GM23248 (cell line): ENCODE data around the gene FSTL3. TPM values are rescaled to one million over a fixed set of nuclear protein-coding genes. Genes with fewer than 3 reads are reported as not detected.

Experiments
- DNase-seq: peaks from one replicate; pipeline ENCODE4 v3.0.0-alpha.2; 2015
- H2AFZ ChIP-seq: fragments of 200-600 bp; sonication (generic); 2 replicates; pipeline ENCODE4 v1.6.1; 2016; ENCODE audit warnings: antibody characterized with exemption
- H3F3A ChIP-seq: fragments of 200-600 bp; sonication (generic); 2 replicates; pipeline ENCODE4 v1.6.1; 2016; ENCODE audit warnings: mild to moderate bottlenecking, antibody characterized with exemption, mixed run types; ENCODE audit not compliant: insufficient read depth
- H3K27ac ChIP-seq: fragments of 200-600 bp; sonication (generic); 2 replicates; pipeline ENCODE4 v1.5.1; 2016; ENCODE audit warnings: mild to moderate bottlenecking
- H3K27me3 ChIP-seq: fragments of 200-600 bp; sonication (generic); replicated peaks from 2 replicates; pipeline ENCODE4 v1.6.1; 2016; ENCODE audit warnings: mild to moderate bottlenecking; ENCODE audit not compliant: insufficient read depth
- H3K36me3 ChIP-seq: fragments of 200-600 bp; sonication (generic); 2 replicates; pipeline ENCODE4 v1.6.1; 2016; ENCODE audit warnings: low read depth, mild to moderate bottlenecking
- H3K4me1 ChIP-seq: fragments of 200-600 bp; sonication (generic); 2 replicates; pipeline ENCODE4 v1.6.1; 2016; ENCODE audit warnings: mild to moderate bottlenecking; ENCODE audit not compliant: insufficient read depth
- H3K4me2 ChIP-seq: fragments of 200-600 bp; sonication (generic); one replicate; pipeline ENCODE4 v1.6.1; 2016; ENCODE audit warnings: mild to moderate bottlenecking; ENCODE audit not compliant: unreplicated experiment
- H3K4me3 ChIP-seq: fragments of 200-600 bp; sonication (generic); 2 replicates; pipeline ENCODE4 v1.5.1; 2016; ENCODE audit warnings: mild to moderate bottlenecking
- H3K79me2 ChIP-seq: fragments of 200-600 bp; sonication (generic); 2 replicates; pipeline ENCODE4 v1.6.1; 2016; ENCODE audit warnings: mild to moderate bottlenecking; ENCODE audit not compliant: insufficient read depth
- H3K9ac ChIP-seq: fragments of 200-600 bp; sonication (generic); 2 replicates; pipeline ENCODE4 v1.6.1; 2016; ENCODE audit warnings: mild to moderate bottlenecking
- H3K9me2 ChIP-seq: fragments of 200-600 bp; sonication (generic); 2 replicates; pipeline ENCODE4 v1.6.1; 2016; ENCODE audit warnings: mixed run types, mild to moderate bottlenecking, moderate library complexity; ENCODE audit not compliant: insufficient read depth
- H3K9me3 ChIP-seq: fragments of 200-600 bp; sonication (generic); one replicate; pipeline ENCODE4 v1.6.1; 2017; ENCODE audit warnings: low read depth
- H4K20me1 ChIP-seq: fragments of 200-600 bp; sonication (generic); 2 replicates; pipeline ENCODE4 v1.6.0; 2016; ENCODE audit not compliant: insufficient read depth
- EZH2 ChIP-seq: fragments of 200-600 bp; sonication (generic); IDR thresholded peaks from 2 replicates; pipeline ENCODE4 v1.6.1; 2018; ENCODE audit warnings: antibody characterized with exemption, mild to moderate bottlenecking; ENCODE audit not compliant: insufficient read depth, poor library complexity, severe bottlenecking
- EZH2phosphoT487 ChIP-seq: fragments of 200-600 bp; sonication (generic); IDR thresholded peaks from 2 replicates; pipeline ENCODE4 v1.6.1; 2018; ENCODE audit warnings: antibody characterized with exemption, moderate library complexity, mild to moderate bottlenecking, low read depth; ENCODE audit not compliant: insufficient read depth
- WGBS, 2 experiments: methylation state at CpG; one replicate each; pipeline ENCODE4 v1.1.6; 2015 to 2017; ENCODE audit warnings: low lambda C conversion rate in 2 of 2, low coverage in 1 of 2; ENCODE audit errors: missing lambda C conversion rate in 2 of 2; 5-methylcytosine and 5-hydroxymethylcytosine counted together
- in situ Hi-C: fragments of 300-500 bp; cut with MboI; formaldehyde crosslinking; loops from 2 replicates; pipeline ENCODE4 v1.15.0; 2020
- polyA plus RNA-seq: library from polyadenylated mRNA; unstranded; fragments of >200 nt; fragmentation: Nextera tagmentation; extraction: Ambion mirVana; gene quantifications from 2 replicates; pipeline ENCODE4 v1.2.1, GENCODE V29; 2016
- total RNA-seq: library from RNA; depleted of rRNA; stranded (reverse); fragments of >200 nt; shearing (Covaris generic); gene quantifications from 2 replicates; pipeline ENCODE4 v1.2.3, GENCODE V29; 2014

The FSTL3 gene
- total and polyA plus RNA-seq, 2 experiments from 2014 or later = 41.4 to 100 TPM

GRCh38 chr19:661427-662196 is 14.6 kb upstream of the FSTL3 start:
- 7 to 9% methylated on average over 31 of the region's 31 CpGs for WGBS, 2 experiments
- Histone ChIP-seq H3K27ac (peak overlapping the region; percentile 91), H3F3A (peaks cover 10% of the 10 kb centered on the region; the same call in 1 of the 2 replicates), H3K4me1 (peaks cover 25% of the 10 kb centered on the region), H2AFZ (no peak overlapping the region), H4K20me1 (no peaks in the 10 kb centered on the region), H3K9ac (peak overlapping the region; percentile 96), H3K4me3 (peak overlapping the region; percentile 90), H3K79me2 (peaks cover 61% of the 10 kb centered on the region), H3K27me3 (no peaks in the 10 kb centered on the region), H3K9me3 (no peaks in the 10 kb centered on the region), H3K36me3 (no peaks in the 10 kb centered on the region), H3K9me2 (no peaks in the 10 kb centered on the region), H3K4me2 (peak overlapping the region; percentile 99)
- DNase-seq = peak; percentile 68
- in situ Hi-C loops = no loop called here
- no peak for TF ChIP-seq EZH2phosphoT487
- TF ChIP-seq EZH2 = no peak

DNA sequence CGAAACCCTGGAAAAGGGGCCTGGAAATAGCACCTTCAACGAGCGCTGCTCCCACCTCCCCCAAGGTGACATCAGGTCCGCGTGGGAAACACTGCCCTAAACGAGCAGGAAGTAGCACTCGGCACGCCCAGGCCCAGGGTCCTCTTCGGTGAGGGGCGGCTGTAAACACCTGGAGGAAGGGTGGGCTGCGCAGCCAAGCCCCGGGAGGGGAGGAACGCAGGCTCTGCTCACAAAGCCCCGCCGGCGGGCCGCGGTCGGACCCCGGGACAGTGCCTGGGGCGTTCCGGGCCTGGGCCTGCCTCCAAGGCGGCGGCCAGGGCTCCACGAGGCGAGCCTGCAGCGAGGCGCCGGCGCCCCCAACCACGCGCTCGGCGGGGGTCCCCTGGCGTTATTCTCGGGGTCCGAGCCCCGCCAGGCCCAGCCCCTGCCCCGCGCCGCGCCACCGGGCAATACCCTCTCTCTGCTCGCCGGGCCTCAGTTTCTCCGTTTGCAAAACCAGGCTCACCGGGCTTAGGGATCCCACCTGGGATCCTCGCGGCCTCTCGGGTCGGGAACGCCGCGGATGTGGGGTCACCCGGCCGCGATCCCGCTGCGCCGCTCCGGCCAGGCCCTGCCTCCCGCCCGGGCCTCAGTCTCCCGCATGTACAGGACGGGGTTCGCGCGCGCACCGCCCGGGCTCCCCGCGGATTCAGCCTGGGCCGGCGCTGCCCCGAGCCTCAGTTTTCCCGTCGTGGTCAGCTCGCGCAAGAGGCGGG is 13.8 kb upstream of the FSTL3 start:
- in situ Hi-C loops = no loop called here
- Histone ChIP-seq H3K9ac (peak overlapping the region; percentile 96), H3K4me1 (peaks cover 25% of the 10 kb centered on the region), H3K9me2 (no peaks in the 10 kb centered on the region), H3K4me2 (peak overlapping the region; percentile 99), H4K20me1 (no peaks in the 10 kb centered on the region), H3K36me3 (no peaks in the 10 kb centered on the region), H3F3A (peaks cover 10% of the 10 kb centered on the region; the same call in 1 of the 2 replicates), H3K27me3 (no peaks in the 10 kb centered on the region), H3K27ac (peak overlapping the region; percentile 91), H3K9me3 (no peaks in the 10 kb centered on the region), H3K4me3 (peak overlapping the region; percentile 90), H3K79me2 (peaks cover 54% of the 10 kb centered on the region), H2AFZ (peak overlapping the region; percentile 43; the same call in 1 of the 2 replicates)
- 1% methylated on average over 31 to 54 of the region's 81 CpGs for WGBS, 2 experiments
- peak; percentile 76 for DNase-seq
- TF ChIP-seq EZH2phosphoT487 = no peak
- no peak for TF ChIP-seq EZH2

- 1% methylated on average over 56 to 78 of the region's 97 CpGs for WGBS, 2 experiments
Observed at GRCh38 chr19:662962-663681, 13.1 kb upstream of the FSTL3 start, which contains the start of gene RNF126. TSS of gene RNF126 (minus strand) at chr19:663214. CDS start at chr19:663121, 93 bp downstream.

GRCh38 chr19:663682-664117 is 12.5 kb upstream of the FSTL3 start:
- Histone ChIP-seq H3K9me3 (no peaks in the 10 kb centered on the region), H3K79me2 (peaks cover 40% of the 10 kb centered on the region), H2AFZ (peak overlapping the region; percentile 82), H3K4me1 (peaks cover 20% of the 10 kb centered on the region), H4K20me1 (no peaks in the 10 kb centered on the region), H3F3A (peaks cover 10% of the 10 kb centered on the region; the same call in 1 of the 2 replicates), H3K4me2 (peak overlapping the region; percentile 63), H3K9me2 (no peaks in the 10 kb centered on the region), H3K27me3 (no peaks in the 10 kb centered on the region), H3K4me3 (peak overlapping the region; percentile 66), H3K36me3 (no peaks in the 10 kb centered on the region), H3K27ac (peak overlapping the region; percentile 67), H3K9ac (peak overlapping the region; percentile 76)
- in situ Hi-C loops = no loop called here
- TF ChIP-seq EZH2phosphoT487 (no peak), EZH2 (no peak)
- DNase-seq = no peak
- 29 to 42% methylated on average over 12 to 18 of the region's 18 CpGs for WGBS, 2 experiments

More at GRCh38 chr19:662962-663681, 13.1 kb upstream of the FSTL3 start, which contains the start of gene RNF126:
- Histone ChIP-seq H3K9me3 (no peaks in the 10 kb centered on the region), H2AFZ (peak within 1 kb of the TSS; percentile 82), H3K27me3 (no peaks in the 10 kb centered on the region), H3K36me3 (no peaks in the 10 kb centered on the region), H3F3A (peaks cover 10% of the 10 kb centered on the region; the same call in 1 of the 2 replicates), H3K4me2 (peak within 1 kb of the TSS; percentile 99), H3K4me1 (peaks cover 25% of the 10 kb centered on the region), H3K9me2 (no peaks in the 10 kb centered on the region), H4K20me1 (no peaks in the 10 kb centered on the region), H3K27ac (peak within 1 kb of the TSS; percentile 91), H3K79me2 (peaks cover 46% of the 10 kb centered on the region), H3K4me3 (peak within 1 kb of the TSS; percentile 90), H3K9ac (peak within 1 kb of the TSS; percentile 96)
- in situ Hi-C loops = no loop called here
- peak; percentile 97 for DNase-seq
- no peak for TF ChIP-seq EZH2
- TF ChIP-seq EZH2phosphoT487 = no peak
